Endodermal cell (in vitro differentiated cells): Measurements from ENCODE around the gene TBRG4. TPM values are rescaled to one million over a fixed set of nuclear protein-coding genes. Genes with fewer than 3 reads are reported as not detected.

Experiments used
- DNase-seq: peaks from one replicate; pipeline ENCODE4 v3.0.0-alpha.2; 2017
- H3K27ac ChIP-seq: 2 replicates; pipeline ENCODE4 v1.5.1; 2013; ENCODE audit warnings: mild to moderate bottlenecking, low read depth, low read length, moderate library complexity
- H3K27me3 ChIP-seq: 2 replicates; pipeline ENCODE4 v1.6.1; 2013; ENCODE audit warnings: mild to moderate bottlenecking, low read length, moderate library complexity; ENCODE audit not compliant: insufficient read depth, control insufficient read depth, poor library complexity, severe bottlenecking
- H3K36me3 ChIP-seq: 2 replicates; pipeline ENCODE4 v1.7.0; 2013; ENCODE audit warnings: mild to moderate bottlenecking, low read length, moderate library complexity; ENCODE audit not compliant: control insufficient read depth, insufficient read depth
- H3K4me1 ChIP-seq: one replicate; pipeline ENCODE4 v1.7.0; 2013; ENCODE audit warnings: low read length; ENCODE audit not compliant: control insufficient read depth, insufficient read depth
- H3K4me3 ChIP-seq: 2 replicates; pipeline ENCODE4 v1.5.1; 2013; ENCODE audit warnings: mild to moderate bottlenecking, low read length, moderate library complexity
- H3K9ac ChIP-seq: 2 replicates; pipeline ENCODE4 v1.6.1; 2013; ENCODE audit warnings: mild to moderate bottlenecking, low read length, moderate library complexity; ENCODE audit not compliant: poor library complexity, severe bottlenecking; ENCODE audit errors: extremely low read depth
- H3K9me3 ChIP-seq: 2 replicates; pipeline ENCODE4 v1.6.1; 2013; ENCODE audit warnings: mild to moderate bottlenecking, low read length, moderate library complexity; ENCODE audit not compliant: control insufficient read depth
- H3K27ac Mint-ChIP-seq: 2 replicates; pipeline ENCODE4 v1.8.0; 2020; ENCODE audit warnings: mixed read lengths
- H3K27me3 Mint-ChIP-seq: 2 replicates; pipeline ENCODE4 v1.8.0; 2021; ENCODE audit warnings: mild to moderate bottlenecking, mixed read lengths; ENCODE audit not compliant: insufficient read depth
- H3K36me3 Mint-ChIP-seq: 2 replicates; pipeline ENCODE4 v1.8.0; 2020; ENCODE audit warnings: low read depth, mixed read lengths
- H3K4me1 Mint-ChIP-seq: 2 replicates; pipeline ENCODE4 v1.8.0; 2020; ENCODE audit warnings: mixed read lengths
- H3K4me3 Mint-ChIP-seq: 2 replicates; pipeline ENCODE4 v1.8.0; 2020; ENCODE audit warnings: mild to moderate bottlenecking, moderate library complexity, mixed read lengths
- H3K9me3 Mint-ChIP-seq: 2 replicates; pipeline ENCODE4 v1.8.0; 2020; ENCODE audit warnings: mild to moderate bottlenecking, mixed read lengths
- WGBS, 2 experiments: methylation state at CpG; one replicate each; pipeline versions ENCODE4 v1.1.5 to v1.1.7; 2013; ENCODE audit warnings: missing lambda C conversion rate in 2 of 2, mixed read lengths in 1 of 2; ENCODE audit not compliant: insufficient coverage in 1 of 2, insufficient read length in 1 of 2; 5-methylcytosine and 5-hydroxymethylcytosine counted together
- total RNA-seq, 2 donors: library from RNA; stranded (reverse); fragmentation: NEBNext Ultra II Directional in 1 of 2; extraction: Animal tissue kit (Norgen Biotek cat#: 25700) in 1 of 2; gene quantifications; 2 replicates in 1 of 2; 3 replicates in 1 of 2; pipeline ENCODE4 v1.2.1, GENCODE V29; 2021
- TF ChIP-seq, protein P1 (sequence below): fragments of 200-600 bp; sonication (generic); conservative IDR thresholded peaks from 2 replicates; pipeline ENCODE4 v1.5.0; 2021; ENCODE audit warnings: antibody characterized with exemption, mild to moderate bottlenecking

TBRG4 gene
- total RNA-seq, 2 donors from 2014 or later = 66.7 to 95.9 TPM

DNA sequence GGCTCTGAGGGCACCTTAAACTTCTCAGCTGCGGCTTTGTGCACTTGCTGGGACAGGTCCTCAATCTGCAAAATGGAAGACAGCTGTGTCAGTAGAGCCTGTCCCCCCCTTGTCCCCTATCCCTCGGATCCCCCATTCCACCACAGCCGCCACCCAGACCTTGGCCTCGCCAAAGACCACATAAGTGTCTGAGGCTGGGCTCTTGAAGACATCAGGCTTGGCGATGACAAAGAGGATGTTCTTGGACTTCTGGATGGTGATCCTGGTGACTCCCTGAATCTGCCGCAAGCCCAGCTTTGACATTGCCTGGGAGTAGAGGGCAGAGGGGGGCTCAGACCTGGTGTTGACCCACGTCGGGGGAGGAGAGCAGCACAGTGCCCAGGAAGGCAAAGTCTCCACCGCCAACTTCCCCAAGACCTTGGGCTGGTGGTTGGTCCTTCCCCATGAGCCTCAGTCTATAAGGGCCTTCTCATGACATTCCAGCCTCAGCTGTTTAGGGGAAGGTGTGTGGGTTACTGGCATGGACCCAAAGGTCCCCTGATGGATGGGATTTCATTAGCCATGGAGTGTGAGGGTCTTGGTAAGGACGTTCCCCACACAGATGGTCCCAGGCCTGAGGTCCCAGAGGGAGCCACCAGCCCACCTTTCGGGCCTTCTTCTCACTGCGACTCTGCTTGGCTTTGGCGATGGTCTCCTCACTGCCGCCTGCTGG, 30.4 kb downstream of the TBRG4 start:
- TF ChIP-seq, protein P1, sequence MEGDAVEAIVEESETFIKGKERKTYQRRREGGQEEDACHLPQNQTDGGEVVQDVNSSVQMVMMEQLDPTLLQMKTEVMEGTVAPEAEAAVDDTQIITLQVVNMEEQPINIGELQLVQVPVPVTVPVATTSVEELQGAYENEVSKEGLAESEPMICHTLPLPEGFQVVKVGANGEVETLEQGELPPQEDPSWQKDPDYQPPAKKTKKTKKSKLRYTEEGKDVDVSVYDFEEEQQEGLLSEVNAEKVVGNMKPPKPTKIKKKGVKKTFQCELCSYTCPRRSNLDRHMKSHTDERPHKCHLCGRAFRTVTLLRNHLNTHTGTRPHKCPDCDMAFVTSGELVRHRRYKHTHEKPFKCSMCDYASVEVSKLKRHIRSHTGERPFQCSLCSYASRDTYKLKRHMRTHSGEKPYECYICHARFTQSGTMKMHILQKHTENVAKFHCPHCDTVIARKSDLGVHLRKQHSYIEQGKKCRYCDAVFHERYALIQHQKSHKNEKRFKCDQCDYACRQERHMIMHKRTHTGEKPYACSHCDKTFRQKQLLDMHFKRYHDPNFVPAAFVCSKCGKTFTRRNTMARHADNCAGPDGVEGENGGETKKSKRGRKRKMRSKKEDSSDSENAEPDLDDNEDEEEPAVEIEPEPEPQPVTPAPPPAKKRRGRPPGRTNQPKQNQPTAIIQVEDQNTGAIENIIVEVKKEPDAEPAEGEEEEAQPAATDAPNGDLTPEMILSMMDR = no peak

GRCh38 chr7:45080265-45080957, 31.1 kb downstream of the TBRG4 start:
- Histone ChIP-seq H3K27ac (no peak overlapping the region), H3K4me3 (no peak overlapping the region), H3K9ac (no peak overlapping the region), H3K36me3 (peaks cover 7% of the 10 kb centered on the region), H3K4me1 (no peaks in the 10 kb centered on the region), H3K9me3 (no peaks in the 10 kb centered on the region), H3K27me3 (no peaks in the 10 kb centered on the region)
- H3K4me3 Mint-ChIP-seq = no peak overlapping the region
- H3K27ac Mint-ChIP-seq = no peak overlapping the region
- DNase-seq = peak; percentile 27
- no peaks in the 10 kb centered on the region for H3K4me1 Mint-ChIP-seq
- TF ChIP-seq, protein P1 = no peak
- H3K9me3 Mint-ChIP-seq = no peaks in the 10 kb centered on the region
- peaks cover 9% of the 10 kb centered on the region for H3K36me3 Mint-ChIP-seq
- 89 to 95% methylated on average over 8 to 17 of the region's 17 CpGs for WGBS, 2 experiments
- H3K27me3 Mint-ChIP-seq = no peaks in the 10 kb centered on the region

More for the DNA sequence above, 30.4 kb downstream of the TBRG4 start:
- Histone ChIP-seq H3K9me3 (no peaks in the 10 kb centered on the region), H3K36me3 (peaks cover 2% of the 10 kb centered on the region), H3K27ac (no peak overlapping the region), H3K27me3 (no peaks in the 10 kb centered on the region), H3K4me3 (no peak overlapping the region), H3K4me1 (no peaks in the 10 kb centered on the region), H3K9ac (no peak overlapping the region)
- Mint-ChIP-seq H3K4me1 (no peaks in the 10 kb centered on the region), H3K9me3 (no peaks in the 10 kb centered on the region), H3K4me3 (no peak overlapping the region), H3K27me3 (no peaks in the 10 kb centered on the region), H3K36me3 (peaks cover 6% of the 10 kb centered on the region), H3K27ac (no peak overlapping the region)
- no peak for DNase-seq
- WGBS, 2 experiments = 93 to 96% methylated on average over 8 to 14 of the region's 14 CpGs

DNA sequence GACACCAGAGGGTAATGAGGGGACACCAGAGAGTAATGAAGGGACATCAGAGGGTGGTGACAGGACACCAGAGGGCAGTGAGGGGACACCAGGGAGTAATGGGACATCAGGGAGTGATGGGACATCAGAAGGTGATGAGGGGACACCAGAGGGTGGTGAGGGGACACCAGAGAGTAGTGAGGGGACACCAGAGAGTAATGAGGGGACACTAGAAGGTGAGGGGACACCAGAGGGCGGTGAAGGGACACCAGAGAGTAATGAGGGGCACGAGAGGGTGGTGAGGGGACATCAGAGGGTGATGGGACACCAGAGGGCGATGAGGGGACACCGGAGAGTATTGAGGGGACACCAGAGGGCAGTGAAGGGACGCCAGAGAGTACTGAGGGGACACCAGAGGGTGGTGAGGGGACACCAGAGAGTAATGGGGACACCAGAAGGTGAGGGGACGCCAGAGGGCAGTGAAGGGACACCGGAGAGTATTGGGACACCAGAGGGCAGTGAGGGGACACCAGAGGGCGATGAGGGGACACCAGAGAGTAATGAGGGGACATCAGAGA, 33.3 kb downstream of the TBRG4 start:
- DNase-seq = peak; percentile 57
- no peaks in the 10 kb centered on the region for H3K27me3 ChIP-seq
- no peak overlapping the region for H3K27ac Mint-ChIP-seq
- no peak overlapping the region for H3K4me3 ChIP-seq
- H3K36me3 Mint-ChIP-seq = peaks cover 27% of the 10 kb centered on the region
- TF ChIP-seq, protein P1 = peak; percentile 20
- no peak overlapping the region for H3K4me3 Mint-ChIP-seq
- WGBS, 2 experiments = 94 to 96% methylated on average over 8 of the region's 8 CpGs
- H3K9me3 ChIP-seq = no peaks in the 10 kb centered on the region
- no peaks in the 10 kb centered on the region for H3K4me1 ChIP-seq
- no peak overlapping the region for H3K27ac ChIP-seq
- H3K4me1 Mint-ChIP-seq = no peaks in the 10 kb centered on the region
- H3K36me3 ChIP-seq = peaks cover 25% of the 10 kb centered on the region
- H3K9ac ChIP-seq = no peak overlapping the region
- no peaks in the 10 kb centered on the region for H3K27me3 Mint-ChIP-seq
- no peaks in the 10 kb centered on the region for H3K9me3 Mint-ChIP-seq
